HL-60 (cell line): ENCODE measurements around the gene ALDH1L1.

Experiments used
- REST ChIP-seq: IDR thresholded peaks from 2 replicates; pipeline ENCODE4 v1.6.1; 2012; ENCODE audit warnings: low read depth; ENCODE audit not compliant: insufficient replicate concordance
- TF ChIP-seq, protein P1 (sequence below): IDR thresholded peaks from one replicate; pipeline ENCODE4 v1.5.1; 2011; ENCODE audit warnings: low read length, control low read depth, inconsistent platforms; ENCODE audit not compliant: insufficient read depth

DNA sequence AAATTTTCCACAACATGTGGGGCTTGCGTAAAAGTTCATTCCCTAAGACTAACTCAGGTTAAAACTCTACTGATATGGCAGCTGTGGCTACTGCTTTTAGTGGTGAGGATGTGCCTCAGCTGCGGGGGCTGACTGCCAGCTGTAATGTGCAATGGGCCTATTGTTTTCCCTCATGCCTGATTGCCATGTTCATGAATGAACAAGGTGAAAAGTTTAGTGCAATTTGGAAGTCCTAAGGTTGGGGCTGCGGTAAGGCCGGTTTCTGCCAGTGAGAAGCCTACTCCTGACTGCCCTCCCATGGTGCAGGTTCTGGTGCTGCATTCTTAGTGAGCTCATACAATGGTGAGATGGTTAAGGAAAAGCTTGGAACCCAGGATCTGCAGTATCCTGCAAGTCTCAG lies 10.9 kb upstream of the ALDH1L1 start:
- TF ChIP-seq REST, result no peak
- TF ChIP-seq, protein P1, sequence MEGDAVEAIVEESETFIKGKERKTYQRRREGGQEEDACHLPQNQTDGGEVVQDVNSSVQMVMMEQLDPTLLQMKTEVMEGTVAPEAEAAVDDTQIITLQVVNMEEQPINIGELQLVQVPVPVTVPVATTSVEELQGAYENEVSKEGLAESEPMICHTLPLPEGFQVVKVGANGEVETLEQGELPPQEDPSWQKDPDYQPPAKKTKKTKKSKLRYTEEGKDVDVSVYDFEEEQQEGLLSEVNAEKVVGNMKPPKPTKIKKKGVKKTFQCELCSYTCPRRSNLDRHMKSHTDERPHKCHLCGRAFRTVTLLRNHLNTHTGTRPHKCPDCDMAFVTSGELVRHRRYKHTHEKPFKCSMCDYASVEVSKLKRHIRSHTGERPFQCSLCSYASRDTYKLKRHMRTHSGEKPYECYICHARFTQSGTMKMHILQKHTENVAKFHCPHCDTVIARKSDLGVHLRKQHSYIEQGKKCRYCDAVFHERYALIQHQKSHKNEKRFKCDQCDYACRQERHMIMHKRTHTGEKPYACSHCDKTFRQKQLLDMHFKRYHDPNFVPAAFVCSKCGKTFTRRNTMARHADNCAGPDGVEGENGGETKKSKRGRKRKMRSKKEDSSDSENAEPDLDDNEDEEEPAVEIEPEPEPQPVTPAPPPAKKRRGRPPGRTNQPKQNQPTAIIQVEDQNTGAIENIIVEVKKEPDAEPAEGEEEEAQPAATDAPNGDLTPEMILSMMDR, result no peak
